NB4 (cell line): Measurements from ENCODE around the gene RGS6.

ENCODE experiments used
- DNase-seq: peaks from one replicate; pipeline ENCODE4 v3.0.0; 2010; ENCODE audit warnings: low read depth
- H3K4me3 ChIP-seq: one replicate; pipeline ENCODE4 v1.5.1; 2011; ENCODE audit warnings: mild to moderate bottlenecking, low read depth, low read length, moderate library complexity
- CTCF ChIP-seq: IDR thresholded peaks from one replicate; pipeline ENCODE4 v1.5.1; 2012; ENCODE audit warnings: low read depth, low read length
- MYC ChIP-seq: IDR thresholded peaks from 2 replicates; pipeline ENCODE4 v1.6.1; 2011; ENCODE audit warnings: low read depth, low read length
- POLR2A ChIP-seq: IDR thresholded peaks from 2 replicates; pipeline ENCODE4 v1.6.1; 2011; ENCODE audit warnings: mild to moderate bottlenecking; ENCODE audit not compliant: insufficient read length; ENCODE audit errors: extremely low read depth
- TF ChIP-seq, protein P1 (sequence below): IDR thresholded peaks from 2 replicates; pipeline ENCODE4 v1.6.1; 2011; ENCODE audit warnings: low read depth, low read length

The RGS6 gene

DNA sequence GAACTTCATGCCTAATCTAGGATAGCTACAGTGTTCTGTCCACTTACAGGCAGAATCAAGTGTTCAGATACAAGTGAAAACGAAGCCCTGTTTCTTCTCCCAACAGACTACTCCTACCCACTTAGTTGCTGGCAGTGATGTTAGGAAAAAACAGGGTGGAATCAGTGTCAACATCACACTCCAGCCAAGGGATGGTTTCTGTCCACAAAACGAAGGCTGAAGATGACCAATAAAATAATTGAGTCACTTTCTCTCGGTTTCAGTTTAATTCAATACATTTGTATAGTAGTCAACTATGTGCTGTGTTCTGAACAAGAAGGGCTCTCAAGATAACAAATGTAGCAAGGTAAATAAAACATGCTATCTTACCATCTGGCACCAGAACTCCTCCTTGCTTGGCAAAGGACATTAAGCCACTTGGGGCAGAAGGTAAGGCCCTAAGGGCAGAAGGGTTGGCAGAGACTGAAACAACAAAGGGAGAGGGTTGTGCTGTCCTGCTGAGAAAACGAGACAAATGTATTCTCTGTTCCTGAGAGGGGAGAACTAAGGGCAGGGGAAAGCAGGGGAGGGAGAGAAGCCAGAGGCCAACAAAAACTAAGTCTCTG lies 568.1 kb downstream of the RGS6 start:
- no peak overlapping the region for H3K4me3 ChIP-seq
- DNase-seq: no peak
- no peak for TF ChIP-seq CTCF
- TF ChIP-seq MYC: no peak
- no peak for TF ChIP-seq POLR2A
- TF ChIP-seq, protein P1, sequence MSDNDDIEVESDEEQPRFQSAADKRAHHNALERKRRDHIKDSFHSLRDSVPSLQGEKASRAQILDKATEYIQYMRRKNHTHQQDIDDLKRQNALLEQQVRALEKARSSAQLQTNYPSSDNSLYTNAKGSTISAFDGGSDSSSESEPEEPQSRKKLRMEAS: no peak

DNA sequence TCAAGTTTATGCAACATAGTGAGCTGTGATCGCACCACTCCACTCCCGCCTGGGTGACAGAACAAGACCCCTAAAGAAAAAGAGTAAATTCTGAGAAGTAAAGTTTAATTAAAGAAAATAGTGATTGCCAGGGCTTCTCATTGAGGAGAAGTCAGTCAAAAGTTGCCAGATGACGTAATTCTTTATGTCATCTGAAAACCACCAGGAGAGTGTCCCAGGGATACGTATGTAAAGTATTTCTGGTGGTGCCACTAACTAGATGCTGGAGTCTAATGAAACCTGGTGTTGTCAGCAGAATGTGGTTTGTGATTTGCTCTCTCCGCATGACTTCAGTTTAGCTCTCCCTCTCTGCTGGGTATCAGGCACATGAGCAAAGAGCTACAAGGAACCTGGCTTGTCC lies 569.2 kb downstream of the RGS6 start:
- no peak overlapping the region for H3K4me3 ChIP-seq
- no peak for DNase-seq
- TF ChIP-seq CTCF (no peak), POLR2A (no peak), MYC (no peak)
- TF ChIP-seq, protein P1: no peak

DNA sequence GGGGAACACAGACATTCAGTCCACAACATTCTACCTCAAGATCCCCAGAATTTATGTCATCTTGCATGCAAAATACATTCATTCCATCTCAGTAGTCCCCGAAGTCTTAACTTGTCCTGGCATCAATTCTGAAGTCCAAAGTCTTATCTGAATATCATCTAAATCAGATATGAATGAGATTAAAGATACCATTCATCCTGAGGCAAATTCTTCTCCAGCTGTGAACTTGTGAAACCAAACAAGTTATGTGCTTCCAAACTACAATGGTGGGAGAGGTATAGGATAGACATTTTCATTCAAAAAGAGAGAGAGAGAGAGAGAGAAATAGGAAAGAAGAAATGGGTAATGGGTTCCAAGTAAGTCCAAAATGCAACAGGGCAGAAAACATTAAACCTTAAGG lies 571.0 kb downstream of the RGS6 start:
- DNase-seq: no peak
- no peak overlapping the region for H3K4me3 ChIP-seq
- TF ChIP-seq, protein P1: no peak
- TF ChIP-seq POLR2A (no peak), CTCF (no peak), MYC (no peak)

- no peak for TF ChIP-seq POLR2A
- TF ChIP-seq CTCF: no peak
- TF ChIP-seq, protein P1: no peak
- TF ChIP-seq MYC: no peak
- DNase-seq: no peak
- no peak overlapping the region for H3K4me3 ChIP-seq
Measured at GRCh38 chr14:72503696-72504368, 571.6 kb downstream of the RGS6 start.

GRCh38 chr14:72510566-72510965 lies 578.3 kb downstream of the RGS6 start:
- no peak overlapping the region for H3K4me3 ChIP-seq
- TF ChIP-seq POLR2A (no peak), CTCF (no peak), MYC (no peak)
- TF ChIP-seq, protein P1: no peak
- no peak for DNase-seq

GRCh38 chr14:72512281-72512680 lies 580.1 kb downstream of the RGS6 start:
- no peak for DNase-seq
- TF ChIP-seq POLR2A (no peak), CTCF (no peak), MYC (no peak)
- TF ChIP-seq, protein P1: no peak
- no peak overlapping the region for H3K4me3 ChIP-seq
